SW 1271 (cell line): ENCODE data around the gene ACSS3.
"Not testable (repeated sequence)": the region's sequence is repeated elsewhere in the genome, so short reads cannot be mapped to it uniquely, and the experiment has no call there.

ENCODE experiments used
- DNase-seq, 2 experiments: peaks; one replicate each; lab custom pipeline; 2025; lab: John Stamatoyannopoulos, UW

ACSS3 gene

GRCh38 chr12:81094718-81095360 lies 17.0 kb downstream of the ACSS3 start:
- no peak for DNase-seq

GRCh38 chr12:81095501-81096232 lies 17.8 kb downstream of the ACSS3 start:
- DNase-seq = no peak

GRCh38 chr12:81105687-81106086 lies 27.8 kb downstream of the ACSS3 start:
- DNase-seq = no peak

GRCh38 chr12:81114226-81114625 lies 36.3 kb downstream of the ACSS3 start:
- no peak for DNase-seq

GRCh38 chr12:81119069-81119468 lies 41.2 kb downstream of the ACSS3 start:
- not testable (repeated sequence) for DNase-seq

- no peak for DNase-seq
These were observed 43.1 kb downstream of the ACSS3 start for GRCh38 chr12:81120961-81121360.

GRCh38 chr12:81123611-81124010 lies 45.7 kb downstream of the ACSS3 start:
- DNase-seq = no peak

- no peak for DNase-seq
These were observed 47.8 kb downstream of the ACSS3 start for GRCh38 chr12:81125691-81126090.

- peak in 1 of 2 experiments; percentile 58 for DNase-seq
These were observed 51.2 kb downstream of the ACSS3 start for GRCh38 chr12:81128930-81129554.

GRCh38 chr12:81136519-81136918 lies 58.6 kb downstream of the ACSS3 start:
- no peak for DNase-seq

GRCh38 chr12:81137801-81138200 lies 59.9 kb downstream of the ACSS3 start:
- DNase-seq = no peak

- DNase-seq = no peak
These were observed 63.3 kb downstream of the ACSS3 start for GRCh38 chr12:81141217-81141616.

GRCh38 chr12:81143057-81143456 lies 65.2 kb downstream of the ACSS3 start:
- DNase-seq = no peak

GRCh38 chr12:81146228-81147225 lies 68.6 kb downstream of the ACSS3 start:
- DNase-seq = no peak

GRCh38 chr12:81147292-81147919 lies 69.5 kb downstream of the ACSS3 start:
- DNase-seq = no peak

- no peak for DNase-seq
These were observed 72.5 kb downstream of the ACSS3 start for GRCh38 chr12:81150382-81150781.

- DNase-seq = no peak
These were observed 82.0 kb downstream of the ACSS3 start for GRCh38 chr12:81159856-81160255.

GRCh38 chr12:81161680-81162079 lies 83.8 kb downstream of the ACSS3 start:
- no peak for DNase-seq

GRCh38 chr12:81162391-81163136 lies 84.7 kb downstream of the ACSS3 start:
- no peak for DNase-seq

- DNase-seq = no peak
These were observed 86.9 kb downstream of the ACSS3 start for GRCh38 chr12:81164827-81165226.

GRCh38 chr12:81166790-81167189 lies 88.9 kb downstream of the ACSS3 start:
- no peak for DNase-seq
